MCF 10A (cell line): ENCODE measurements around the gene METTL26. TPM values are rescaled to one million over a fixed set of nuclear protein-coding genes. Genes with fewer than 3 reads are reported as not detected.

ENCODE experiments used
- BruUV-seq: library from RNA; stranded (reverse); fragments of 400-500 nt; replicated peaks from 2 replicates; lab custom pipeline; 2021; lab: Mats Ljungman, UMichigan
- CTCF ChIA-PET: fragments of 300-600 bp; sonication (Branson Sonifier 250); formaldehyde crosslinking; extraction: SDS; loops from one replicate; lab custom pipeline; 2021; ENCODE audit warnings: antibody characterized with exemption, inconsistent platforms; lab: Yijun Ruan, JAX
- POLR2A ChIA-PET: fragments of 300-600, 350-650 bp; sonication (Branson Sonifier 250); formaldehyde crosslinking; extraction: SDS; loops from one replicate; lab custom pipeline; 2020; ENCODE audit warnings: antibody characterized with exemption, inconsistent platforms; lab: Yijun Ruan, JAX
- DNase-seq: peaks from one replicate; pipeline ENCODE4 v3.0.0-alpha.2; 2018; ENCODE audit not compliant: unreplicated experiment
- H3K27ac Mint-ChIP-seq: one replicate; pipeline ENCODE4 v1.8.0; 2022; ENCODE audit warnings: mild to moderate bottlenecking, low read depth, mixed read lengths; ENCODE audit not compliant: unreplicated experiment
- H3K27me3 Mint-ChIP-seq: one replicate; pipeline ENCODE4 v1.8.0; 2022; ENCODE audit warnings: mixed read lengths; ENCODE audit not compliant: insufficient read depth, unreplicated experiment
- H3K36me3 Mint-ChIP-seq: one replicate; pipeline ENCODE4 v1.8.0; 2022; ENCODE audit warnings: mild to moderate bottlenecking, moderate library complexity, mixed read lengths; ENCODE audit not compliant: insufficient read depth, unreplicated experiment
- H3K4me1 Mint-ChIP-seq: one replicate; pipeline ENCODE4 v1.8.0; 2022; ENCODE audit warnings: mixed read lengths; ENCODE audit not compliant: insufficient read depth, unreplicated experiment
- H3K4me3 Mint-ChIP-seq: one replicate; pipeline ENCODE4 v1.8.0; 2022; ENCODE audit warnings: mild to moderate bottlenecking, moderate library complexity, mixed read lengths; ENCODE audit not compliant: unreplicated experiment
- H3K9me3 Mint-ChIP-seq: one replicate; pipeline ENCODE4 v1.8.0; 2022; ENCODE audit warnings: mixed read lengths; ENCODE audit not compliant: unreplicated experiment
- CTCF ChIP-seq: fragments of 200-600 bp; IDR thresholded peaks from one replicate; pipeline ENCODE4 v1.8.0; 2022; ENCODE audit warnings: antibody characterized with exemption, mild to moderate bottlenecking; ENCODE audit not compliant: unreplicated experiment
- intact Hi-C: fragments of 100-400 bp; cut with micrococcal nuclease; formaldehyde crosslinking; loops from 2 replicates; pipeline ENCODE4 v1.14.1; 2022
- total RNA-seq: library from RNA; stranded (reverse); gene quantifications from 2 replicates; pipeline ENCODE4 v1.2.3, GENCODE V29; 2022

METTL26 gene
- total RNA-seq, 1 experiment from 2014 or later, result 106 TPM

- H3K4me3 Mint-ChIP-seq, result no peak overlapping the region
- H3K27me3 Mint-ChIP-seq, result no peaks in the 10 kb centered on the region
- DNase-seq, result no peak
- H3K27ac Mint-ChIP-seq, result no peak overlapping the region
- H3K4me1 Mint-ChIP-seq, result no peaks in the 10 kb centered on the region
- peaks cover 48% of the 10 kb centered on the region for H3K36me3 Mint-ChIP-seq
- ChIA-PET POLR2A (interaction anchor here (0.5 kb wide), 1 partner anchor 473 kb away, joined by 3 read pairs; no protein-coding TSS in a partner anchor), CTCF (interaction anchor here (0.6 to 1.7 kb wide), 3 partner anchors 8 to 1484 kb away, joined by 3 to 4 read pairs (median 3); no protein-coding TSS in a partner anchor)
- intact Hi-C loops, result no loop called here
- H3K9me3 Mint-ChIP-seq, result no peaks in the 10 kb centered on the region
- BruUV-seq, result TSS peak; percentile 11
- TF ChIP-seq CTCF, result no peak
Measured at GRCh38 chr16:670485-671352, 34.6 kb upstream of the METTL26 start.

DNA sequence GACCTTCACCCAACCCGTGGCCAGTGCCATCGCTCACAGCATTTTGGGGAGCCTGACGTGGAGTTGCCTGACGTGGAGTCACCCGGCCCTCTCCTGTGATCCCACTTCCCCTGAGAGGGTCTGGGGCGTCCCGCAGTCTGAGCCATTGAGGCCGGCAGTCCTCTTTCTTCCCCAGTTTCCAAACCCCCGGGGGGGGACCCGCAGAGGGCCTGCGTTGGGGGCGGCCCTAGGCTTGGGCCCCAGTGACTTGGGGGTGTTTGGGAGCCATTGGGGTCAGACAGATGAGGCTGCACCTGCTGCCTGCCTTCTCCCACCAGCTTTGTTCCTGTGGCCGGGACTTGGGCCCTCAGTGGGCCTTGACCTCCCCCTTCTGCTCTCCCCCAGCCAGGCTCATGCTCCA, 33.6 kb upstream of the METTL26 start:
- POLR2A ChIA-PET, result interaction anchor here (0.7 to 3.2 kb wide), 5 partner anchors 11 to 46 kb away, joined by 3 to 17 read pairs (median 6); partner anchors contain the start of genes STUB1 and WDR90
- BruUV-seq, result no TSS peak
- peak overlapping the region; percentile 75 for H3K4me3 Mint-ChIP-seq

DNA sequence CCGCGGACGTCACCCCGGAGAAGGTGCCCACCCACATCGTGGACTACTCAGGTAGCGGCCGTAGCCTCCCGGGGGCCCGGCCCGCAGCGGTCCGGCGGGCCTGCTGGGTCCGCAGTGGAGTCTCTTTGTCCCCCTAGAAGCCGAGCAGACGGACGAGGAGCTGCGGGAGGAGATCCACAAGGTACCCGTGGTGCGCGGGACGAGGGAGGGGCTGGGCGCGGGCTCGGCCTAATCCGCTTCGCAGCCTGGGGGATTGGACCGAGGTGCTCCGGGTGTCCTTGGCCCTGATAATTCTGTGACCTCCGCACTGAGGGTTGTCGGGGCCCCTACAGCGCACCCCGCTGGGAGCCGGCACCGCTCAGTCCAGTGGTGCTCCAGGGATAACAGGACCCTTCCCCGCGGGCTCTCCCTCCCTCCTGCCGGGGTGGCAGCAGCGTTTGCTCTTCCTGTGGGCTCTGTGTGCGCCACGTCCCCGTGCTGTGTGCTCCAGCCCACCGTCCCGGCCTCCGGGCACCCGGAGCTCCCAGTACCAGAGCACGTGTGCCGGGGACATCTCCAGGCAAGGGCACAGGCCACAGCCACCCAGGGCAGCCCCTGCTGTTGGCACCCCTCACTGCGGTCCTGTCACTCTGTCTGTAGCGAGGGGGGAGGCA, 32.5 kb upstream of the METTL26 start:
- H3K4me1 Mint-ChIP-seq, result no peaks in the 10 kb centered on the region
- TF ChIP-seq CTCF, result no peak
- intact Hi-C loops, result no loop called here
- no peaks in the 10 kb centered on the region for H3K9me3 Mint-ChIP-seq
- CTCF ChIA-PET, result interaction anchor here (1.0 to 2.3 kb wide), 8 partner anchors 8 to 92 kb away, joined by 3 to 9 read pairs (median 6); partner anchors contain the start of gene WDR90
- no TSS peak for BruUV-seq
- H3K4me3 Mint-ChIP-seq, result peak overlapping the region; percentile 75
- peak overlapping the region; percentile 85 for H3K27ac Mint-ChIP-seq
- no peaks in the 10 kb centered on the region for H3K27me3 Mint-ChIP-seq
- POLR2A ChIA-PET, result interaction anchor here (0.9 to 3.2 kb wide), 15 partner anchors 8 to 244 kb away, joined by 3 to 17 read pairs (median 5); partner anchors contain the start of genes CAPN15, METTL26, STUB1 and WDR24
- H3K36me3 Mint-ChIP-seq, result peaks cover 29% of the 10 kb centered on the region
- DNase-seq, result no peak

More for the DNA sequence above, 33.6 kb upstream of the METTL26 start:
- Mint-ChIP-seq H3K36me3 (peaks cover 37% of the 10 kb centered on the region), H3K27ac (no peak overlapping the region), H3K4me1 (no peaks in the 10 kb centered on the region), H3K27me3 (no peaks in the 10 kb centered on the region), H3K9me3 (no peaks in the 10 kb centered on the region)
- CTCF ChIA-PET, result interaction anchor here (1.0 kb wide), 1 partner anchor 9 kb away, joined by 6 read pairs; no protein-coding TSS in a partner anchor
- TF ChIP-seq CTCF, result no peak
- intact Hi-C loops, result no loop called here
- no peak for DNase-seq
